ENCODE measurements around the gene GAS2L1. TPM values are rescaled to one million over a fixed set of nuclear protein-coding genes. Genes with fewer than 3 reads are reported as not detected.

Gene GAS2L1
- total and polyA plus RNA-seq, 11 donors: 12.0 to 48.3 (median 18.0) TPM

GRCh38 chr22:29291215-29291614 is 15.2 kb upstream of the GAS2L1 start:
- DNase-seq (no peak), ATAC-seq (no peak)
- Histone ChIP-seq H3K4me1 (peaks cover 0 to 6% (median 0%) of the 10 kb centered on the region in 12 donors), H3K27ac (no peak overlapping the region), H3K9me3 (no peaks in the 10 kb centered on the region), H3K4me3 (no peak overlapping the region), H3K27me3 (no peaks in the 10 kb centered on the region), H3K36me3 (peaks cover 4 to 100% (median 100%) of the 10 kb centered on the region in 9 donors)
- no peak for TF ChIP-seq POLR2A (IDR thresholded peaks at IDR 0.05)
- WGBS, 4 donors: 68 to 75% (median 71%) methylated on average over 7 of the region's 7 CpGs
- intact Hi-C loops (cut with DNase I): no loop called here

DNA sequence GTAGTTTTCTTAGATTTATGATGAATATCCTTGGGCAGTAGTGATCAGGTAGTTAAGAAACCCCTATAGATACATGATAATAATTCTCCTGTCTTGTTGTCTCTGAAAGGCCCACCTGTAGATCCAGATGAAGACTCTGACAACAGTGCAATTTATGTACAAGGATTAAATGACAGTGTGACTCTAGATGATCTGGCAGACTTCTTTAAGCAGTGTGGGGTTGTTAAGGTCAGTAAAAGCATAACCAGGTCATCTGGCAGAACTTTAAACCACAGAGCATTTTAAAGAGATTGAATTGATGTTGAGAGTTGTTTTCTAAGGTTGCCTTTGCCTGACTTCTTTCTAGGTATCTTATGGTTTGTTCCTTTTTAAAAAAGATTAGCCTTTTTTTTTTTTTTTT is 14.1 kb upstream of the GAS2L1 start:
- H3K27me3 ChIP-seq: no peaks in the 10 kb centered on the region
- DNase-seq: no peak
- H3K9me3 ChIP-seq: no peaks in the 10 kb centered on the region
- intact Hi-C loops (cut with DNase I): no loop called here
- ATAC-seq: no peak
- H3K27ac ChIP-seq: no peak overlapping the region
- H3K4me3 ChIP-seq: no peak overlapping the region
- H3K36me3 ChIP-seq: peaks cover 9 to 100% (median 100%) of the 10 kb centered on the region in 9 donors
- H3K4me1 ChIP-seq: peaks cover 0 to 6% (median 0%) of the 10 kb centered on the region in 12 donors
- TF ChIP-seq POLR2A (IDR thresholded peaks at IDR 0.05): no peak

- Histone ChIP-seq H3K4me1 (peaks cover 0 to 15% (median 8%) of the 10 kb centered on the region in 12 donors), H3K4me3 (no peak overlapping the region), H3K27me3 (no peaks in the 10 kb centered on the region), H3K27ac (no peak overlapping the region), H3K36me3 (peaks cover 9 to 79% (median 73%) of the 10 kb centered on the region in 9 donors), H3K9me3 (no peaks in the 10 kb centered on the region)
- TF ChIP-seq, protein P1, sequence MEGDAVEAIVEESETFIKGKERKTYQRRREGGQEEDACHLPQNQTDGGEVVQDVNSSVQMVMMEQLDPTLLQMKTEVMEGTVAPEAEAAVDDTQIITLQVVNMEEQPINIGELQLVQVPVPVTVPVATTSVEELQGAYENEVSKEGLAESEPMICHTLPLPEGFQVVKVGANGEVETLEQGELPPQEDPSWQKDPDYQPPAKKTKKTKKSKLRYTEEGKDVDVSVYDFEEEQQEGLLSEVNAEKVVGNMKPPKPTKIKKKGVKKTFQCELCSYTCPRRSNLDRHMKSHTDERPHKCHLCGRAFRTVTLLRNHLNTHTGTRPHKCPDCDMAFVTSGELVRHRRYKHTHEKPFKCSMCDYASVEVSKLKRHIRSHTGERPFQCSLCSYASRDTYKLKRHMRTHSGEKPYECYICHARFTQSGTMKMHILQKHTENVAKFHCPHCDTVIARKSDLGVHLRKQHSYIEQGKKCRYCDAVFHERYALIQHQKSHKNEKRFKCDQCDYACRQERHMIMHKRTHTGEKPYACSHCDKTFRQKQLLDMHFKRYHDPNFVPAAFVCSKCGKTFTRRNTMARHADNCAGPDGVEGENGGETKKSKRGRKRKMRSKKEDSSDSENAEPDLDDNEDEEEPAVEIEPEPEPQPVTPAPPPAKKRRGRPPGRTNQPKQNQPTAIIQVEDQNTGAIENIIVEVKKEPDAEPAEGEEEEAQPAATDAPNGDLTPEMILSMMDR (IDR thresholded peaks at IDR 0.05): no peak
- no peak for TF ChIP-seq POLR2A (IDR thresholded peaks at IDR 0.05)
- DNase-seq (peak in 1 of 5 donors; percentile 40), ATAC-seq (no peak)
- WGBS, 4 donors: 66 to 74% (median 70%) methylated on average over 8 of the region's 8 CpGs
- intact Hi-C loops (cut with DNase I): no loop called here
Observed at GRCh38 chr22:29298641-29299040, 7.8 kb upstream of the GAS2L1 start.

GRCh38 chr22:29299136-29299900 is 7.1 kb upstream of the GAS2L1 start:
- Histone ChIP-seq H3K9me3 (no peaks in the 10 kb centered on the region), H3K4me1 (peaks cover 0 to 15% (median 8%) of the 10 kb centered on the region in 12 donors), H3K27me3 (no peaks in the 10 kb centered on the region), H3K27ac (no peak overlapping the region), H3K4me3 (no peak overlapping the region), H3K36me3 (peaks cover 7 to 72% (median 67%) of the 10 kb centered on the region in 9 donors)
- 86 to 89% (median 88%) methylated on average over 19 of the region's 19 CpGs for WGBS, 4 donors
- intact Hi-C loops (cut with DNase I): no loop called here
- no peak for TF ChIP-seq POLR2A (IDR thresholded peaks at IDR 0.05)
- TF ChIP-seq, protein P1 (IDR thresholded peaks at IDR 0.05): no peak
- ATAC-seq: no peak
- DNase-seq: peak in 1 of 5 donors; percentile 55

DNA sequence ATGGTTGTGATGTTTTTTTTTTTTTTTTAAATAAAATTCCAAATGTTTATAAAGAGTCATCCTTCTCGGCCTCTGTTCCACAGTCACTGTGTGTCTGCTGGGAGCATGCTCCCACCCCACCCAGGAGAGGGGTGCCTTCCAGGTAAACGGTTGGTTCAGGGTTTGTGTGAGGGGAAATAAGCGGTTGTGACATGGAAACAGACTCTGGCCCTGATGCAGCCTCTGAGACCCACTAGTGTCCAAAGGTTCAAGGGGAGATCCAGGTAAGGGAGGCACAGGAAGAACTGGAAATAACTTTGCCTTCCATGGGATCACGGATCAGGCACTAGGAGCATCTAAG is 6.0 kb upstream of the GAS2L1 start:
- H3K36me3 ChIP-seq: peaks cover 7 to 61% (median 55%) of the 10 kb centered on the region in 9 donors
- peaks cover 0 to 15% (median 8%) of the 10 kb centered on the region in 12 donors for H3K4me1 ChIP-seq
- H3K27ac ChIP-seq: no peak overlapping the region
- no peaks in the 10 kb centered on the region for H3K9me3 ChIP-seq
- WGBS, 4 donors: 61 to 71% (median 70%) methylated on average over 4 of the region's 4 CpGs
- intact Hi-C loops (cut with DNase I): loop anchor here in 1 of 10 donors (5.0 kb wide), 1 partner anchor 57 kb away; no protein-coding TSS in a partner anchor
- no peak for DNase-seq
- ATAC-seq: no peak
- H3K4me3 ChIP-seq: no peak overlapping the region
- no peaks in the 10 kb centered on the region for H3K27me3 ChIP-seq
- TF ChIP-seq, protein P1 (IDR thresholded peaks at IDR 0.05): no peak
- TF ChIP-seq POLR2A (IDR thresholded peaks at IDR 0.05): no peak

Data from heart left ventricle (tissue), 16 donors.